GM21786 (cell line): Measurements from ENCODE around the gene DNMT3B.
"Not testable (repeated sequence)": the region's sequence is repeated elsewhere in the genome, so short reads cannot be mapped to it uniquely, and the experiment has no call there.

Experiments used
- ATAC-seq: cut with Tn5 transposase; IDR thresholded peaks from one replicate; pipeline ENCODE4 v1.9.1; 2021; ENCODE audit not compliant: unreplicated experiment

The DNMT3B gene

DNA sequence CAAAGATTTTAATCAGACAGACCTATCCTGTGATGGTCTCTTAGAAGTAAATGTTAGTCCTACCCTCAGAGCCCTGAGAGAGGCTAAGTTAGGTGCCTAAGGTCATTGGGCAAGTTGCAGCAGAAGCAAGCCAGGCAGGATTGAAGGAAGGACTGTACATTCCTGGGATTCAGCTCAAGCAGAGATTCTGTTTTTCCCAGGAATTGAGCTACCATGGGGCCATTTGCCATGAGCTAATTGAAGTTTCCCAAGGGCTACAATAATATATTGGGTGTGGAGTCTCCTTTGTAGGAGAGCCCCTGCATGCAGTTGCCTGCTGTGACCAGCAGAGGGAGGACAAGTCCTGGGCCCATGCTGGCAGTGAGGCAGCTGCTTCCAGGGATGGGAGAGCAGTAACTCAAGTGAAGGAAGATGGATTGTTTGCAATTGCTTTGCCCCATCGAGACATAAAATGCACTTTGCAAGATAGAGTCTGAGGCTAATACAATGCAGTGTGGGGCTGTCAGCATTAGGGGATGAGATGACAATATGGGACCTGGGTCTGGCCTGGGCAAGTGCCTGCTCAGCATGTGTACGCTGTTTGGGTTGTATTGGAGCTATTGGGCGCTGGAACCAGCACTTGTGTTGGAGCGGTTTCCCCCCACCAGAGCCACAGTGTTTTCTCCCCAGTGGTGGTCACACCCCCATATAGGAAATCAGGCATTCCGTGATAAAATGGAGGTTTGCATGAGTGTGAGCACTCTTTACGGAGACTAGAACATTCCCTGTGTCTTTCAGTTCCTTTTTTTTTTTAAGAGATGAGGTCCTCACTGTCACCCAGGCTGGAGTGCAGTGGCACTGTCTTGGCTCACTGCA lies 27.9 kb downstream of the DNMT3B start:
- peak; percentile 56 for ATAC-seq

DNA sequence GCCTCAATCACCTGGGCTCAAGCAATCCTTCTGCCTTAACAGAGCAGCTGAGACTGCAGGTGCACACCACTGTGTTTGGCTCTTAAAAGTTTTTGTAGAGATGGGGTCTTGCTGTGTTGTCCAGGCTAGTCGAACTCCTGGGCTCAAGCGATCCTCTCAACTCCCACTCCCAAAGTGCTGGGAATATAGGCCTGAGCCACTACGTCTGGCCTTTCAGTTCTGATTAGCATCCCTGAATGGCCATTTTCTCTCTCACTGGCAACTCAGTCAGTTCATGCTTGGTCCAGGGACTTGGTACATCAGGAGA lies 28.5 kb downstream of the DNMT3B start:
- no peak for ATAC-seq

DNA sequence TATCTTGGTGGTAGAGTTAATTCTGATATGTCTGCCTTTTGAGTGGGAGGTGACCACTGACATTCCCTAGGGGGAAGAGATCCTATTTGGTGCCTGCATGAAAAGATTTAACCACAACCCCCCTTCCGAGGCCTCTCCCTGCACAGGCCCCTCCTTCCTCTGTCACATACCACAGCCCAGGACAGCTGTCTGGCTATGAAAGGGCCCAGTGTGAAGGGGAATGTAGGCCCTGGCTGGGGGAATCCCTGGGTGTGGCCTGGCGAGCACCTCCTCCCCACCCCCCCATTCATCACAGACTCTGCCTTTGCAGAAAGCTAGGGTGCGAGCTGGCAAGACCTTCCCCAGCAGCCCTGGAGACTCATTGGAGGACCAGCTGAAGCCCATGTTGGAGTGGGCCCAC lies 30.1 kb downstream of the DNMT3B start:
- ATAC-seq, result peak; percentile 83

DNA sequence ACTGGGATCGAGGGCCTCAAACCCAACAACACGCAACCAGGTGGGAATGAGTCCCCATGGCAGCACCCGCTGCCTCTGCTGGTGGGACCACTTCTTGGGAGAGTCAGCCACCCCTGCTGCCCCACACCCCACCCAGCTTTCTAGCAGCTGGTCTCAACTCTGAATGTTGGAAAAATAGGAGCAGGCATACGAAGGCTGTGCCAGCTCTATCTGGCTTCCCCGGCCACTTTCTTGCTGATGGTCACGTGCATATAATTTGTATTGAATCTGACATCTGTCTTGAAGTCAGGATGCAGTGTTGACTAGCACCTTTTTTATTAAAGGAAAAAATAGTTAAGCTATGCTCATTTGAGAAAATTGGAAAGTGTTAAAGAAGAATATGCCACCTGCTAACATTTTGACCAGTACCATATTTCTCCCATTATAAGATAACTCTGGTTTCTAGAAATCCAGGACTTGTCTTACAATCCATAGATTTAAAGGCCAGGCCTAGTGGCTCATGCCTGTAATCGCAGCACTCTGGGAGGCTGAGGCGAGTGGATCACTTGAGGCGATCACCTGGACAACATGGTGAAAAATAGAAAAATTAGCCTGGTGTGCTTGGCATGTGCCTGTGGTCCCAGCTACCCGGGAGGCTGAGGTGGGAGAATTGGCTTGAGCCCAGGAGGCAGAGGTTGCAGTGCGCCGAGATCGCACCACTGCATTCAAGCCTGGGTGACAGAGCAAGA lies 30.7 kb downstream of the DNMT3B start:
- ATAC-seq, result no peak

DNA sequence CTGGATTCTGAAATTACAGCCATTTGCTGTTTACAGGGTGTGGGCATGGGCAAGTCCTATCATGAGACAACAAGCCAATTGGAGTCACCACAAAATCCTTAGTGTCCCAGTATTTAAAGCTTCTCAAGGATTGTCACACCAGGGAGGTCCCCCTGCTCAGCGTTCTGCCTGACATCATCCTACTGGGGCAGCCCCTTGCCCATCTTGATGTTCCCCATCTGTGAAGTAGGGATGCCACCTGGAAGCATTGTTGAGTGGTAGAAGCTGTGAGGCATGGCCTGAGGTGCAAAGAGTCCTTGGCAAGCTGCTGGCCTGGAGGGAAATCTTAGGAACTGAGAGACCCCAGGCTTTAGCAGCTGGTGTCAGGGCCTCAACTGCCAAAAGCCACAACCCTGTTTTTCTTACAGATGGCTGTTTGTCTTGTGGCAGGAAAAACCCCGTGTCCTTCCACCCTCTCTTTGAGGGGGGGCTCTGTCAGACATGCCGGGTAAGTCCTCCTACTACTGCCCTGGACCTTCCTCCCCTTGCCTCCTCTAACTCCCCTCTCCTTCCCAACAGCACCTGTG lies 34.3 kb downstream of the DNMT3B start:
- no peak for ATAC-seq

DNA sequence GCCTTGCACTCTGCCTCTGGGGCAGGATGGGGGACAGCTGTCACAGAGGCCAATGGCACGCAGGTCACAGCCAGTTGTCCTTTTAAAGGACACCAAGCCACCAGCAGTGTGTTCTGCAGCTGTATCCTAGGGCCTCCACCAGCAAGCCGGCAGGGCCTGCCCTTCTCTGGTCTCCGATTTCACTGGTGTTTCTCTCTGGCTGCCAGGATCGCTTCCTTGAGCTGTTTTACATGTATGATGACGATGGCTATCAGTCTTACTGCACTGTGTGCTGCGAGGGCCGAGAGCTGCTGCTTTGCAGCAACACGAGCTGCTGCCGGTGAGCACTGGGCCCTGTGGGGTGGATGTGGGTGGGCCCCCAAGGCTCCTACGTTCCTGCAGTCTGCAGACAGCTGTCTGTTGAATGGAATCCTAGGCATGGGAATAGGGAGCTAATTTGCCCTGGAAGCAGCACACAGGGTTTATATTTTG lies 34.8 kb downstream of the DNMT3B start:
- no peak for ATAC-seq

DNA sequence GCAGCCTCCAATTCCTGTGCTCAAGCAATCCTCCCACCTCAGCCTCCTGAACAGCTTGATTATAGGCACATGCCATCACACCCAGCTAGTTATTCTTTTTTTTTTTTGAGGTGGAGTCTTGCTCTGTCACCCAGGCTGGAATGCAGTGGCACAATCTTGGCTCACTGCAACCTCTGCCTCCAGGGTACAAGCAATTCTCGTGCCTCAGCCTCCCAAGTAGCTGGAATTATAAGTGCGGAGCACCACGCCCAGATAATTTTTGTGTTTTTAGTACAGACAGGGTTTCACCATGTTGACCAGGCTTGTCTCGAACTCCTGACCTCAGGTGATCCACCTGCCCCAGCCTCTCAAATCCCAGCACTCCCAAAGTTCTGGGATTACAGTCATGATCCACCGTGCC lies 35.4 kb downstream of the DNMT3B start:
- not testable (repeated sequence) for ATAC-seq

DNA sequence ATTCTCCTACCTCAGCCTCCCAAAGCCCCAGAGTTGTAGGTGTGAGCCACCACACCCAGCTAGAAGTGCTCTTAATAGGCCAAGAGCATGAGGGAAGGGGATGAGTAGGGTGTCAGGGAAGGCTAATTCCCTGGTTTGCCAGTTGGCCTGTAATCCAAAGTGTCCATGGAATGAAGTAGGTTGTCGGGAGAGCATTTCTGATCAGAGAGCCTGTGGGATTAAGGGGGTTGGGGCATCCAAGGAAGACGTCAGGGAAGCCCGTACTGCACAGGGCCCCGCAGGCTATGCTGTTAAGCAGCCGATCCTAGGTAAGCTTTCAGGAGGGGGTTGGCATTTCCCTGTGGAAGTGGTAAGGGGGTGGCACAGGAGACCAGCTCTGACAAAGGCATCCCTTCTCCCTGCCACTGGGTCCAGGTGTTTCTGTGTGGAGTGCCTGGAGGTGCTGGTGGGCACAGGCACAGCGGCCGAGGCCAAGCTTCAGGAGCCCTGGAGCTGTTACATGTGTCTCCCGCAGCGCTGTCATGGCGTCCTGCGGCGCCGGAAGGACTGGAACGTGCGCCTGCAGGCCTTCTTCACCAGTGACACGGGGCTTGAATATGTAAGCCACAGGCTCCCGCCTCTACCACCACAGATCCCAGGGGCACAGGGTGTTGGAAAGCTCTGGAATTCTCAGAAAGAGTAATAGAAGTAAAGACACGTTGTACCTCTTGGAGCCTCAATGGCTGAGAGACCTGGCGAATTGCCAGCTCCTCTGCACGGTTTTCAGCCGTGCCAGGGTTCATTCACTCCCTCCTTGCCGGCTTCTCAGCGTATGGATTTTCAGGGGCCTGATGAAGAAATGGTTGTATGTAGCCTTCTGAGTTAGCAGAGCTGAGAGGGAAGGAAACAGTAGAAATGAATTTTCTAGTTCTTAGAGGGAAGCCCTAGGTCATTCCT lies 36.1 kb downstream of the DNMT3B start:
- ATAC-seq, result no peak

DNA sequence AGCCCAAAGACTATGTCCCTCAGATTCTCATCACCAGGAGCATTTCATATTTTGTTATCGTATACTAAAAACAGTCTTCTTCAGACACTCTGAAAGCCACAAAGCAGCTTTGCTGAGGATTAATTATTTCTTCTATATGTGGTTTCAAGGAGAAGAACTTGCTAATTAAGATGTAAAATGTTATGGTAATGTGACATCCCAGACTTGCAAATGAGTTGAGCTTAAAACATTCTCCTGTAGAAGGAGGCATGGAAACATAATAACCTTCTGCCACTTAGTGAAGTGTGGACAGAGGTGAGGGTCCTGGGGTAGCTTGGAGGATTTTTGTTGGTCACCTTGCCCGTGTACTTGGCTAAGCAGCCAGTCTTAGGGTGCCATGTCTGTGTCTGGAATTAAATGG lies 40.9 kb downstream of the DNMT3B start:
- no peak for ATAC-seq

DNA sequence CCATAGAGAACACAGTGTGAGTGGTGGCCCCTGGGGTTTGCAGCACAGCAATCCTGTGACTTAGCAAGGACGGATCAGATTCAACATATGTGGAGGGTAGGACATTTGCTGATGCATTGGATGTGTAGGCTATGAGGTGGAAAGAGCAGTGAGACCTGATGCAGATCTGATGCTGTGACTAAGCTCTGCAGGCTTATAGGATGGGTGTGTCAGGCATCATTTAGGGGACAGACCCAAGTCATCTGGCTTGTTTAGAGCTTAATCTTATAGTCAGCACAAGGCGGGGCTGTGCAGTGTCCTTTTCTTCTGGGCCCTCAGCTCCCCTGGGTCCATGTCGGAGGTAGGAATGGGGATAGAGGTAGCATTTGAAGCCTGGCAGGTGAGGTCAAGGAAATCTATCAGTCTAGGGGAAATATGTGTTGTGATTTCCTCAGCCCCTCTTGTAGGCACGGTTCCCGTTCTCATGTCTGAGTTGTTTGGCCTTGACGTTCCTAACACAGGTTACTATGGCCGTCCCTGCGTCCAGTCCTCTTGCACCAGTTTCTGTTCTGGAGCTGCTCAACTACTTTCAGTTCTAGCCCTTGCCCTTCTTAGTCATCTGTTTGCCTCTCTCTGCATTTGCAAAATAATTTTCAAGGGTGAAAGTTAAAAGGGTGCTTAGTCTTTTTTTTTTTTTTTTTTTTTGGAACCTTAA lies 42.0 kb downstream of the DNMT3B start:
- no peak for ATAC-seq

DNA sequence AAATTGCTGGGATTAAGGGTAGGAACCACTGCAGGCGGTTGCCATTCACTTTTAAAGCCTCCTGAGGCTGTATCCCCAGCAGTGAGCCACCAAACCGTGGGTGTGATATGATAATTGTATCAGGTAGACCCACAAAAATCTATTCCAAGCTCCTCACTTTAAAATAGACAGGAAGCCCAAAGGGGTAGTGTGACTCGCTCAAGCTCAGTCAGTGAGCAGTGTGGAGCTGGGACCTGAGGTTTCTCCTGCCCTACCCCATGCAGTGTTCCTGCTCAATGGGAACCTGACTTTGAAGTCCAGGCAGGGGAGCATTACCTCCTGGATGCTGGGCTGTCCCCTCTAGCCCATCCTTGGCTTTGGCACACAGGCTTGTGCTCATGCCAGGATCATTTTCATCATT lies 42.6 kb downstream of the DNMT3B start:
- no peak for ATAC-seq

DNA sequence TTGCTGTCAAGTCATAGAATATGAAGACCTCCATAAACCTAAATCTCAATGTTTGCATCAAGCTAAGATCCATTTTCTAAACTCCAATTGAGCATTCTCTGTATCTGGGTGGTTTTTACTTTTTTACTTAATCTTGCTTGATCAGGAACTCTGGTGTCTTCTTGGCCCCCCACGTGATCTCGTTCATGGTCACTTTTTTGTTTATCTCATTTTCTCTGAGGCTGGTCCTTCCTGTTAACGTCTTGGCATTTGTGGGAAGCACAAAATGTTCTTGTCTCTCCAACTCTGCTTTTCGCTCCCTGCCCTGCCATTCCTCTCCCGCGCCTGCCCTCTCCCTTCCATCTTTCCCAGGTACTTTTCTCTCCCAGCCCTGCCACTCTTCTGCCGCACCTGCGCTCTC lies 43.5 kb downstream of the DNMT3B start:
- ATAC-seq, result no peak

DNA sequence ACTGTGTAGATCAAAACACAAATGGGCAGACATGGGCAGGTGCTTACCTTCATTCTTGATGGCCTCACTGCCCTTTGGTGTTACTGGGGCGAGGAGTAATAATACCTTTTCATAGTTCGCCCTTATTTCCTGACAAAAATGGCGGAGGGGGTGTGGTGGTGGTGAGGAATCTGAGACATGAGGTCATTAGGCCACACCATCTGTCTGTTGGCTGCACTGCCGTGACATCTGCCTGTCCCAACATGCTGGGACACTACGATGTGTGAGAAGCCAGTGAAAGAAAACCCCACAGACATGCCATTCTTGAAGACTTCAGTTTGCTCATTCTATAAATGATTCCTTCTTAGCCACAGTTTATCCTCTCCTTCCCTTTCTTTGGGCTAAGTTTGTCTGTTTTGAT lies 44.2 kb downstream of the DNMT3B start:
- ATAC-seq, result no peak

DNA sequence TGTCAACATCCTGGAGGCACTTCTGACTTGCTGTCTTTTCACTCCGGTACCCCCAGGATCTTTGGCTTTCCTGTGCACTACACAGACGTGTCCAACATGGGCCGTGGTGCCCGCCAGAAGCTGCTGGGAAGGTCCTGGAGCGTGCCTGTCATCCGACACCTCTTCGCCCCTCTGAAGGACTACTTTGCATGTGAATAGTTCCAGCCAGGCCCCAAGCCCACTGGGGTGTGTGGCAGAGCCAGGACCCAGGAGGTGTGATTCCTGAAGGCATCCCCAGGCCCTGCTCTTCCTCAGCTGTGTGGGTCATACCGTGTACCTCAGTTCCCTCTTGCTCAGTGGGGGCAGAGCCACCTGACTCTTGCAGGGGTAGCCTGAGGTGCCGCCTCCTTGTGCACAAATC lies 45.5 kb downstream of the DNMT3B start:
- ATAC-seq, result no peak

DNA sequence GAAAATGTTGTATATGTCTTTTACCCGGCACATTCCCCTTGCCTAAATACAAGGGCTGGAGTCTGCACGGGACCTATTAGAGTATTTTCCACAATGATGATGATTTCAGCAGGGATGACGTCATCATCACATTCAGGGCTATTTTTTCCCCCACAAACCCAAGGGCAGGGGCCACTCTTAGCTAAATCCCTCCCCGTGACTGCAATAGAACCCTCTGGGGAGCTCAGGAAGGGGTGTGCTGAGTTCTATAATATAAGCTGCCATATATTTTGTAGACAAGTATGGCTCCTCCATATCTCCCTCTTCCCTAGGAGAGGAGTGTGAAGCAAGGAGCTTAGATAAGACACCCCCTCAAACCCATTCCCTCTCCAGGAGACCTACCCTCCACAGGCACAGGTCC lies 46.3 kb downstream of the DNMT3B start:
- no peak for ATAC-seq

DNA sequence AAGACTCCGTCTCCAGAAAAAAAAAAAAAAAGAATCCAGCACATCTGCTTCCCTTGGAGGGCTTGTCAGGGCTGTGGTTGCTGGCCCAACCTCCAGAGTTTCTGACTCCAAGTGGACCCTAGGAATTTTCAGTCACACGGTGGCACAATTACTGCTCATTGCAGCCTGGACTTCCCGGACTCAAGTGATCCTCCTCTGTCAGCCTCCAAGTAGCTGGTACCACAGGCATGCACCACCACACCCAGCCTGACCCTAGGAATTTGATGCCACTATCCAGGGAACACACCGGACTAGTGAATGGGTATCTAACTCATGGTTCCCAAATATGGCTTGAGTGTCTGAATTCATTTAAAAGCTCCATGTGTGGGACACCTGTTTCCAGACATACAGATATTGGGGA lies 47.7 kb downstream of the DNMT3B start:
- no peak for ATAC-seq

DNA sequence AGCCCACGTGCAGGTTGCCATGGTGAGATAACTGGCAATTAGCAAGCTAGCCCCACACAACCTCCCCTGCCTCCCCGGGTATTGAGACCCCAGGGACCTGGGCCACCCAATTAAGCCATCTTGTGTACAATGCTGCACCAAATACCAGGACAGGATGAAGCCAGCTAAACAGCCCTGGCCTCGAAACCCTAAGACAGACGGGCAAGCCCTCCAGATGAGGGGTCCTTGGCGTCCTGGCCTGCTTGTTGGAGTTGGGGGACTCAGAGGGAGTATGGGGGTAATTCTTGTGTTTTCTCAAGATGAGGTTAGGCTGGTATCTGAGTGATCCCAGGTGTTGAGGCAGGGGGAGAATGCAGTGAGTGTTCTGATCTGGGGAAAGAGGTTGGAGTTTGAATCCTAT lies 48.8 kb downstream of the DNMT3B start:
- no peak for ATAC-seq

DNA sequence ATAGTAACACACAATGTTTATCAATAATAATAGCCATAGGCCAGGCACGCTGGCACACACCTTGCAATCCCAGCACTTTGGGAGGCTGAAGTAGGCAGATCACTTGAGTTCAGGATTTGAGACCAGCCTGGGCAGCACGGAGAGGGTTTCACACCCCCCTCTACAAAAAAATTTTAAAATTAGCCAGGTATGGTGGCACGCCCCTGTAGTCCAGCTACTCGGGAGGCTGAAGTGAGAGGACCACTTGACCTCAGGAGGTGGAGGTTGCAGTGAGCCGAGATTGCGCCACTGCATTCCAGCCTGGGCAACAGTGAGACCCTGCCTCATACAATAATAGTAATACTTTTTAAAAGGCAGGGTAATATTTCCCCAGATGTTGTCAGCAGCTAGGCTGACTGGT lies 49.7 kb downstream of the DNMT3B start:
- ATAC-seq, result no peak

DNA sequence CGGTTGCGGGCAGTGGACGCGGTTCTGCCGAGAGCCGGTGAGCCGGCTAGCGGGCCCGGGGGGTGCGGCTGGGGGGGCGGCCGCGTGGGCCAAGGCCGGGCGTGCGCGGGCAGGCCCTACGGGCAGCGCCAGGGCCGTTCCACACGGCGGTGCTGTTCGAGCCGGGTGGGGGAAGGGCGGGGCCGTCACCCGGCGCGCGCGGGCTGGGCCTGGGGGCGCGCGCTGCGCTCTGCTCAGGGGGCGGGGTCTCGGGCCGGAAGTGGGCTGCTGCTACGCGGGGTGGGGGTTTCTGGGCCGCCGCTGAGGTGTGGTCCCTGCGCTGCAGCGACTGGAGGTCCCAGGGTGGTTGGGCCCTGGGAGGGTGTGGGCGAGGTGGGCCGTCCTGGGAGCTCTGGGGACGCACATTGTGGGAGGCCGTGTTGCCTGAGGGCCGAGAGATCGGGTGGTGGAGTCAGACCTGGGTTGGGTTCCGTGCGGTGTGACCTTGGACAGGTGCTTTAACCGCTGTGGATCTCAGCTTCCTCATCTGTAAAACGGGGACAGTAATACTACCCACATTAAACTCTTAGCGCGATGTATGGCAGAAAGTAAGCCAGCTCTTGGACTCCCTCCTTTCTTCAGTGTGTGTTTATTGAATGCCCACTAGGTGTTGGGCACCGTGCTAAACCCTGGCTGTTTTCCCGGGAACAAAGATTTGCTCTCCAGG lies 58.0 kb downstream of the DNMT3B start:
- peak; percentile 29 for ATAC-seq
